Measurements from ENCODE around the gene HNRNPLL.

HNRNPLL gene

GRCh38 chr2:38597115-38597514 lies 5.6 kb downstream of the HNRNPLL start:
- DNase-seq (ENCODE audit: low read depth in 2 of 2, low spot score in 1 of 2): no peak

DNA sequence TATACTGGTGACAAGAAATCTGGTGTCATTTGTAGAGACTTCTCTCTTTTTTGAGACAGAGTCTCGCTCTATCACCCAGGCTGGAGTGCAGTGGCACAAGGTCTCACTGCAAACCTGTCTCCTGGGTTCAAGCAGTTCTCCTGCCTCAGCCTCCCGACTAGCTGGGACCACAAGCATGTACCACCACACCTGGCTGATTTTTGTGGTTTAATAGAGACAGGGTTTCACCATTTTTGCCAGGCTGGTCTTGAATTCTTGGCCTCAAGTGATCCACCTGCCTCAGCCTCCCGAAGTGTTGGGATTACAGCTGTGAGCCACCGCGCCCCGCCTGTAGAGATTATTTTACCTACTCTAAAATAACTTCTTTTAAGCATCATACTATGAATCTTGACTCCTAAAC lies 6.5 kb downstream of the HNRNPLL start:
- DNase-seq (ENCODE audit: low read depth in 2 of 2, low spot score in 1 of 2): no peak

GRCh38 chr2:38592951-38593350 lies 9.8 kb downstream of the HNRNPLL start:
- DNase-seq (ENCODE audit: low read depth in 2 of 2, low spot score in 1 of 2): no peak

DNA sequence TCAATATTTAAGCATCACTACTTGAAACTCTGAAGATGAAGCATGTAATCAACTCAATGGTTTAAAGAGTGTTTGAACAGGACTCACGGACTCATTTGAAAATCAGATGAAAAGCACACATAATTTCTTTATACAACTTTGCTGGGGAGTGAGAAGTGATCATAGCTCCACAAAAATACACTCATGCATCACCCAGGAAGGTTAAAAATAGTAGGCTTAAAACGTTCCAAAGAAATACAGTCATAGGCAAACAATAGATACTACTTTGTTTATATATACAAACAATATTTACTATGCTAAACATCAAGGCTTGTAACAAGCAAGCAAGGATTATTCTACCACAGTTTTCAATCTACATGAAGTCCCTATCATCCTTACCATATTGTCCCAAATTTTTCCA lies 11.6 kb downstream of the HNRNPLL start:
- no peak for DNase-seq (ENCODE audit: low read depth in 2 of 2, low spot score in 1 of 2)

- no peak for DNase-seq (ENCODE audit: low read depth in 2 of 2, low spot score in 1 of 2)
These were observed 12.7 kb downstream of the HNRNPLL start for GRCh38 chr2:38590053-38590452.

DNA sequence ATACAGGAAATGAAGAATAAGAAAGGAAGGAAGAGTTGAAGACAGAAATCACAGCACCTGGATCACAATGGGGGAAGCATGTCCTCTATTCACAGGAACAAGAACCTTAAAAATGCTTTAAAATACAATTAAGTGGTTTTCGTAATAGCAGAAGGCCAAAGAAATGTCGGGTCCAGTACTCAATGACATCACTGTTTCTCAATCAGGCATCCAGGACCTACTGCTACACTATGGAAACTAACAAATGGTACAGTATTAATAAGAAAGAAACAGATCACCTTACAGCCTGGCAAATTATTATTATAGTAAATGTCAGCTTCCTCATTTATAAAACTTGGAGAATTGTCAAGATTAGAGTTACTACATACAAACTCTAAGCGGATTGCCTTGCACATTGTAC lies 15.8 kb downstream of the HNRNPLL start:
- no peak for DNase-seq (ENCODE audit: low read depth in 2 of 2, low spot score in 1 of 2)

DNA sequence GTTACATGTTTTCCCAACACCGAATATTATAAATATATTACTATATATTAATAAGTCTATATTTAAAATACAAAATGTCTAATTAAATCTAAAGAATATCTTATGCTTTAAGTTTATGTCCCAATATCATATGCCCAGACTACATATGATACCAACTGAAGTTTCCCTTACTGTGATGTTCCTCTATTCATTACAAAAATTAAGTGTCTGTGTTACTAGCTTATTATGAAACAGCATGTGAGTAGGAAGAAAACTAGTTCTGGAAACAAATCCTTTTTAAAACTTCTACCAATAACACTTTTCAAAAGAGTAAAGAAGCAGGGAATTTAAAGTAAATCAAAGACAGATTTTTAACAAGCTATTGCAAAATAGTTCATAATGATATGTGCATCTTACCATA lies 17.8 kb downstream of the HNRNPLL start:
- no peak for DNase-seq (ENCODE audit: low read depth in 2 of 2, low spot score in 1 of 2)

DNA sequence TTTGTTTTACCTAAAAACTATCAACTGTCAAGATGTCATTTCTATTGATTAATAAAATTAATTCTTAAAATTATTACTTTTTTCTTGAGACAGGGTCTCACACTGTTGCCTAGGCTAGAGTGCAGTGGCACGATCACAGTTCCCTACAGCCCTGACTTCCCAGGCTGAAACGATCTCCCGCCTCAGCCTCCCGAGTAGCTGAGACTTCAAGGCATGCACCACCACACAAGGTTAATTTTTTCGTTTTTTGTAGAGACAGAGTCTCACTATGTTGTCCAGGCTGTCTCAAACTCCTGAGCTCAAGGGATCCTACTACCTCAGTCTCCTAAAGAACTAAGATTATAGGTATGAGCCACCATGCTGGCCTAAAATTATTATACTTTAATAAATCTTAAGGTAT lies 18.7 kb downstream of the HNRNPLL start:
- DNase-seq (ENCODE audit: low read depth in 2 of 2, low spot score in 1 of 2): no peak

DNA sequence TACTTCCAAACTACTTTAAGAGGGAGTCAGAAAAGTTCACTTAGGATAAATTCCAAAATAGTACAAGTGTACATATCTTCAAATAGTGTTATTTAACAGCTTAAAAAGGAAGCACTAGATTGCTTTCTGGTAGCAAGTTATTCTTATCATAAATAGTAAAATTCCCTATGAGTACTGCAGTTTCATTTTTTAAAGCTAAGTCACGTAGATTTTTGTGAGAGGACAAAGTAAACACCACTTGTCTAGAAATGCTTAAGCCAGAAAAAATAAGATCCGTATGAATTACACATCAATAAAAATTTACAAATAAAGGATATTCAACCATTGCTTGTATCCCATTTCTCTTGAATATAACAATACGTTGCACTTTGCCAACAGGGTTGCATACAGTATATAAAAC lies 19.2 kb downstream of the HNRNPLL start:
- DNase-seq (ENCODE audit: low read depth in 2 of 2, low spot score in 1 of 2): no peak

GRCh38 chr2:38581193-38582147 lies 21.3 kb downstream of the HNRNPLL start:
- DNase-seq (ENCODE audit: low read depth in 2 of 2, low spot score in 1 of 2): no peak

DNA sequence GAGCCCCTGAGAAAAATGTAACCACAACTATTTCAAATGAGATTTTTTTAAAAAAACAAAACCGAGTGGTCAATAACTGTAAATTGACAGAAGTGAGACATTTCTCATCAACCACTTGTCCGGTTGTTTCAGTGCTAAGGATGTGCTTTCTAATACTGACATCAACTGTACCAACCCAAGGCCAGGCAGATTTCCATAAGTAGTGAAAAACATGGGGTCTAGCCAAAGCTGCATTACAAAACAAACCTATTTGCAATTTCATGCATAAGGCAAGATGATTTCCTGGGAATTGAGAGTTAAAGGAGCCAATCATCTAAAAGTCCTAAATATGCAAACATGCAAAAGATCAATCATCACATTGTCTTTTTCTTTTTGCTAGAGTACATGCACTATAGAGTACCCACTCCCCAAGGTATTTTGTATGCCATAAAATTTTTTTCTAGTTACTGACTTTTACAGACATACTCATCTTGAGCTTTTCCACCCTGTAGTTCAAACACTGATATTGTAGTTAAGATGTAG lies 22.6 kb downstream of the HNRNPLL start:
- DNase-seq (ENCODE audit: low read depth in 2 of 2, low spot score in 1 of 2): no peak

GRCh38 chr2:38578832-38579231 lies 23.9 kb downstream of the HNRNPLL start:
- DNase-seq (ENCODE audit: low read depth in 2 of 2, low spot score in 1 of 2): no peak

- DNase-seq (ENCODE audit: low read depth in 2 of 2, low spot score in 1 of 2): no peak
These were observed 28.4 kb downstream of the HNRNPLL start for GRCh38 chr2:38574278-38574677.

DNA sequence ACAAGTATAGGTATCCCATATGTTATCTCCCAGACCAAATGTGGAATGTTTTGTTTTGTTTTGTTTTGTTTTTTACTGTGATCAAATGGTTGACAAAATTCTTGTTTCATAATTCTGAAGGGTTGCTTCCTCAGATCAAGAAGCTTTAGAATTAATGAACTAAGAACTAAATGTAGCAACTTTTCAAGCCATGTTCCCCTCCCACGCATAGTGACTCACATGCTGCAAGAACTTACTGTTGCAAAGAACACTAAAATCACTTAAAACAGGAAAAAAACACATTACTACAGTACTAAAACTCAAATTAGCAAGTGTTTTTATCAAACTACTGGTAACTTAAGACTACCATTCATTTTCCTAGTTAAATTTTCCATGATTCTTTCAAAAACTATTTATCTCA lies 30.6 kb downstream of the HNRNPLL start:
- no peak for DNase-seq (ENCODE audit: low read depth in 2 of 2, low spot score in 1 of 2)

DNA sequence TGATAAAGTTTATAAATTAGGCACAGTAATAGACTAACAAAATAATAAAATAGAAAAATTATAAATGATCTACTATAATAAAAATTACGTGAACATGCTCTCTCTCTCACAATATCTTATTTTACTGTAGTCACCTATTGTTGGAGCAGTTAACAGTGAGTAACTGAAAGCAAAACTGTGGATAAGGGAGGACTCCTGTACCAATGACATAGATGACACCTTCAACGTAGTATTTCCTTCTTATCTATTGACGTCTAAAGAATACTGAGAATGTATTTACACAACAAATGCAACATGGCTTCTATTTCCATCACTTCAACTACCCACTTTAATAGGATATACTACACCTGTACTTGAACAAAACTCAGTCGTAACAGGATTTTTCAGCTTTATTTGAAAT lies 31.5 kb downstream of the HNRNPLL start:
- DNase-seq (ENCODE audit: low read depth in 2 of 2, low spot score in 1 of 2): no peak

- DNase-seq (ENCODE audit: low read depth in 2 of 2, low spot score in 1 of 2): no peak
These were observed 33.8 kb downstream of the HNRNPLL start for GRCh38 chr2:38568724-38569436.

GRCh38 chr2:38565333-38565732 lies 37.4 kb downstream of the HNRNPLL start:
- DNase-seq (ENCODE audit: low read depth in 2 of 2, low spot score in 1 of 2): no peak

DNA sequence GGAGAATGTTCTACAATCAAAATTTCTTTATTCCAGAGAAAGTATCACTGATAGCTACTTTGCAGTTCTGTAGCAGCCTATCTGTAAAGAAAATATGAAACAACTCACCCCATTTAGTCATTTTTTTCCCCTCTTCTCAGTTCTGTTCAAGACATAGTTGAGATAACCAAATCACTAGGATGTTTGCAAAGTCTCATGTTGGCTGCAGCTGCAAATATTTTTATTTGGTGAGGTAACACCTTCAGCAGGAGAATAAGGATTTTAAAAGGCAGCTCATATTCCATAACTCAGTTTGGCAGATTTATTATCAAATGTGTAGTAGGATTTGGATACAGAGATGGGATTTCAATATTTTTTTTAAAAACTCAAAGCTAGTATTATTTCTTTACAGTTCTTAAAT lies 41.0 kb downstream of the HNRNPLL start:
- DNase-seq (ENCODE audit: low read depth in 2 of 2, low spot score in 1 of 2): no peak

GRCh38 chr2:38560092-38560491 lies 42.6 kb downstream of the HNRNPLL start:
- DNase-seq (ENCODE audit: low read depth in 2 of 2, low spot score in 1 of 2): no peak

GRCh38 chr2:38557981-38558380 lies 44.7 kb downstream of the HNRNPLL start:
- DNase-seq (ENCODE audit: low read depth in 2 of 2, low spot score in 1 of 2): no peak

- DNase-seq (ENCODE audit: low read depth in 2 of 2, low spot score in 1 of 2): no peak
These were observed 45.5 kb downstream of the HNRNPLL start for GRCh38 chr2:38557217-38557616.
